ENCODE results near the gene ZNF669.

GRCh38 chr1:247088967-247089366, 15.2 kb downstream of the ZNF669 start:
- TF ChIP-seq CTCF (IDR thresholded peaks at IDR 0.05) = no peak
- TF ChIP-seq POLR2A (IDR thresholded peaks at IDR 0.05) = no peak
